Mesenchymal stem cell (in vitro differentiated cells and primary cell): ENCODE measurements around the gene FRAS1.

Experiments used
- DNase-seq: peaks from one replicate; pipeline ENCODE4 v3.0.0-alpha.2; 2013
- H2AFZ ChIP-seq: one replicate; pipeline ENCODE4 v1.6.1; 2013; ENCODE audit warnings: low read depth, mild to moderate bottlenecking, control low read depth, inconsistent platforms, low read length, moderate library complexity
- H2AK5ac ChIP-seq: 2 replicates; pipeline ENCODE4 v1.6.1; 2013; ENCODE audit warnings: low read length, moderate library complexity, mild to moderate bottlenecking, inconsistent platforms; ENCODE audit not compliant: severe bottlenecking
- H2BK120ac ChIP-seq: one replicate; pipeline ENCODE4 v1.6.1; 2013; ENCODE audit warnings: low read depth, mild to moderate bottlenecking, inconsistent platforms, low read length, moderate library complexity
- H2BK12ac ChIP-seq, 2 experiments: one replicate each; pipeline ENCODE4 v1.6.1; 2013; ENCODE audit warnings: inconsistent platforms in 2 of 2, low read length in 2 of 2, mild to moderate bottlenecking in 2 of 2, moderate library complexity in 2 of 2, control low read depth in 1 of 2
- H2BK15ac ChIP-seq: one replicate; pipeline ENCODE4 v1.6.1; 2013; ENCODE audit warnings: mild to moderate bottlenecking, low read depth, inconsistent platforms; ENCODE audit not compliant: poor library complexity, severe bottlenecking
- H2BK5ac ChIP-seq: 2 replicates; pipeline ENCODE4 v1.6.1; 2013; ENCODE audit warnings: low read depth, mild to moderate bottlenecking, low read length, control low read depth, inconsistent platforms; ENCODE audit not compliant: poor library complexity, severe bottlenecking
- H3K14ac ChIP-seq, 2 experiments: one replicate each; pipeline ENCODE4 v1.6.1; 2013; ENCODE audit warnings: inconsistent platforms in 2 of 2, low read length in 2 of 2, control low read depth in 1 of 2, mild to moderate bottlenecking in 1 of 2, moderate library complexity in 1 of 2
- H3K18ac ChIP-seq, 2 experiments: one replicate each; pipeline ENCODE4 v1.6.1; 2013; ENCODE audit warnings: inconsistent platforms in 2 of 2, low read length in 2 of 2, control low read depth in 1 of 2, low read depth in 1 of 2, mild to moderate bottlenecking in 1 of 2
- H3K23ac ChIP-seq, 2 experiments: one replicate each; pipeline ENCODE4 v1.6.1; 2013; ENCODE audit warnings: inconsistent platforms in 2 of 2, low read length in 2 of 2, mild to moderate bottlenecking in 2 of 2, moderate library complexity in 2 of 2, control low read depth in 1 of 2
- H3K27ac ChIP-seq: 2 replicates; pipeline ENCODE4 v1.5.1; 2013; ENCODE audit warnings: mild to moderate bottlenecking, moderate library complexity, low read length, control low read depth, inconsistent platforms; ENCODE audit not compliant: poor library complexity, severe bottlenecking
- H3K27me3 ChIP-seq, 2 experiments: 2 replicates each; pipeline versions ENCODE4 v1.6.1 to v1.7.0; 2013; ENCODE audit warnings: low read length in 2 of 2, mild to moderate bottlenecking in 2 of 2, moderate library complexity in 2 of 2, control low read depth in 1 of 2, inconsistent platforms in 1 of 2; ENCODE audit not compliant: control insufficient read depth in 1 of 2, insufficient read depth in 1 of 2
- H3K36me3 ChIP-seq, 2 experiments: 2 replicates each; pipeline versions ENCODE4 v1.6.1 to v1.7.0; 2013; ENCODE audit warnings: low read length in 2 of 2, control low read depth in 1 of 2, inconsistent platforms in 1 of 2, low read depth in 1 of 2, mild to moderate bottlenecking in 1 of 2; ENCODE audit not compliant: insufficient read depth in 2 of 2, control insufficient read depth in 1 of 2
- H3K4ac ChIP-seq, 2 experiments: one replicate each; pipeline ENCODE4 v1.6.1; 2013; ENCODE audit warnings: inconsistent platforms in 2 of 2, low read length in 2 of 2, mild to moderate bottlenecking in 2 of 2, moderate library complexity in 2 of 2, control low read depth in 1 of 2, low read depth in 1 of 2
- H3K4me1 ChIP-seq: 2 replicates; pipeline ENCODE4 v1.6.1; 2013; ENCODE audit warnings: low read depth, low read length, control low read depth; ENCODE audit not compliant: control insufficient read depth, insufficient read depth
- H3K4me2 ChIP-seq: 2 replicates; pipeline ENCODE4 v1.6.1; 2013; ENCODE audit warnings: low read length, mild to moderate bottlenecking, inconsistent platforms; ENCODE audit not compliant: poor library complexity, severe bottlenecking
- H3K4me3 ChIP-seq, 2 experiments: 2 replicates each; pipeline versions ENCODE4 v1.5.1 to v1.7.0; 2013; ENCODE audit warnings: low read length in 2 of 2, mild to moderate bottlenecking in 2 of 2, control low read depth in 1 of 2, low read depth in 1 of 2; ENCODE audit not compliant: insufficient read depth in 1 of 2
- H3K79me1 ChIP-seq: replicated peaks from 2 replicates; pipeline ENCODE4 v1.6.1; 2013; ENCODE audit warnings: mild to moderate bottlenecking, control low read depth, low read length, inconsistent platforms; ENCODE audit not compliant: poor library complexity, severe bottlenecking
- H3K9ac ChIP-seq: 2 replicates; pipeline ENCODE4 v1.7.0; 2013; ENCODE audit warnings: mild to moderate bottlenecking, low read length, moderate library complexity
- H3K9me3 ChIP-seq: 2 replicates; pipeline ENCODE4 v1.7.0; 2013; ENCODE audit warnings: mild to moderate bottlenecking, low read length; ENCODE audit not compliant: control insufficient read depth
- H4K8ac ChIP-seq: one replicate; pipeline ENCODE4 v1.6.1; 2013; ENCODE audit warnings: inconsistent platforms, mild to moderate bottlenecking, low read length, moderate library complexity
- H4K91ac ChIP-seq: one replicate; pipeline ENCODE4 v1.6.1; 2013; ENCODE audit warnings: mild to moderate bottlenecking, low read length, inconsistent platforms
- WGBS: methylation state at CpG from one replicate; pipeline ENCODE4 v1.1.7; 2013; ENCODE audit warnings: mixed read lengths; 5-methylcytosine and 5-hydroxymethylcytosine counted together

The FRAS1 gene

GRCh38 chr4:78058591-78059523, 1.7 kb downstream of the FRAS1 start:
- Histone ChIP-seq H2AK5ac (no peak overlapping the region), H3K4me2 (peak overlapping the region; percentile 99), H3K14ac (no peak overlapping the region), H4K8ac (no peak overlapping the region), H2BK12ac (no peak overlapping the region), H3K36me3 (no peaks in the 10 kb centered on the region), H3K9ac (peak overlapping the region; percentile 92), H3K4ac (no peak overlapping the region), H2BK5ac (no peak overlapping the region), H3K18ac (no peak overlapping the region), H3K9me3 (no peaks in the 10 kb centered on the region), H3K27ac (peak overlapping the region; percentile 21), H3K27me3 (no peaks in the 10 kb centered on the region), H3K23ac (peak overlapping the region in 1 of 2 experiments; percentile 72), H4K91ac (no peak overlapping the region), H3K4me3 (peak overlapping the region; percentile 62 to 89), H2AFZ (peak overlapping the region; percentile 82), H2BK120ac (no peak overlapping the region), H2BK15ac (no peak overlapping the region), H3K4me1 (peaks cover 16% of the 10 kb centered on the region), H3K79me1 (peaks cover 5% of the 10 kb centered on the region)
- WGBS, result under 1% methylated on average over 45 of the region's 54 CpGs
- peak; percentile 36 for DNase-seq

- H3K4me2 ChIP-seq, result peak overlapping the region; percentile 99
- no peaks in the 10 kb centered on the region for H3K36me3 ChIP-seq
- H3K4me1 ChIP-seq, result peaks cover 16% of the 10 kb centered on the region
- no peak overlapping the region for H3K14ac ChIP-seq
- no peaks in the 10 kb centered on the region for H3K27me3 ChIP-seq
- no peak overlapping the region for H3K23ac ChIP-seq
- H3K27ac ChIP-seq, result no peak overlapping the region
- peak overlapping the region; percentile 92 for H3K9ac ChIP-seq
- WGBS, result under 1% methylated on average over 7 of the region's 7 CpGs
- no peak overlapping the region for H3K4ac ChIP-seq
- no peak overlapping the region for H3K18ac ChIP-seq
- no peak overlapping the region for H2AK5ac ChIP-seq
- no peak overlapping the region for H2BK12ac ChIP-seq
- no peak overlapping the region for H2BK120ac ChIP-seq
- peak; percentile 79 for DNase-seq
- H2BK15ac ChIP-seq, result no peak overlapping the region
- H4K91ac ChIP-seq, result no peak overlapping the region
- H4K8ac ChIP-seq, result no peak overlapping the region
- peak overlapping the region in 1 of 2 experiments; percentile 89 for H3K4me3 ChIP-seq
- H2BK5ac ChIP-seq, result peak overlapping the region; percentile 44
- no peak overlapping the region for H2AFZ ChIP-seq
- H3K79me1 ChIP-seq, result peaks cover 5% of the 10 kb centered on the region
- H3K9me3 ChIP-seq, result no peaks in the 10 kb centered on the region
Observed at GRCh38 chr4:78059524-78059889, 2.4 kb downstream of the FRAS1 start.

- no CpG with 5 or more reads among the region's 1 CpG for WGBS
- no peak overlapping the region for H3K4ac ChIP-seq
- H3K4me3 ChIP-seq, result no peak overlapping the region
- peaks cover 16% of the 10 kb centered on the region for H3K4me1 ChIP-seq
- H2AFZ ChIP-seq, result no peak overlapping the region
- no peak overlapping the region for H2BK15ac ChIP-seq
- H3K4me2 ChIP-seq, result no peak overlapping the region
- H3K14ac ChIP-seq, result no peak overlapping the region
- H3K27me3 ChIP-seq, result no peaks in the 10 kb centered on the region
- H4K91ac ChIP-seq, result no peak overlapping the region
- no peak overlapping the region for H3K27ac ChIP-seq
- no peak overlapping the region for H2BK120ac ChIP-seq
- H3K9ac ChIP-seq, result no peak overlapping the region
- H2BK12ac ChIP-seq, result no peak overlapping the region
- no peak for DNase-seq
- no peak overlapping the region for H4K8ac ChIP-seq
- no peak overlapping the region for H2AK5ac ChIP-seq
- H3K36me3 ChIP-seq, result no peaks in the 10 kb centered on the region
- no peak overlapping the region for H3K18ac ChIP-seq
- H3K9me3 ChIP-seq, result no peaks in the 10 kb centered on the region
- H3K23ac ChIP-seq, result no peak overlapping the region
- H2BK5ac ChIP-seq, result no peak overlapping the region
- peaks cover 5% of the 10 kb centered on the region for H3K79me1 ChIP-seq
Observed at GRCh38 chr4:78059938-78060337, 2.8 kb downstream of the FRAS1 start.

- H3K9me3 ChIP-seq, result no peaks in the 10 kb centered on the region
- H2BK15ac ChIP-seq, result no peak overlapping the region
- no peaks in the 10 kb centered on the region for H3K36me3 ChIP-seq
- H4K91ac ChIP-seq, result no peak overlapping the region
- no peak overlapping the region for H3K4me3 ChIP-seq
- 95% methylated on average over 2 of the region's 2 CpGs for WGBS
- no peak overlapping the region for H2BK12ac ChIP-seq
- H3K9ac ChIP-seq, result no peak overlapping the region
- H3K23ac ChIP-seq, result no peak overlapping the region
- H4K8ac ChIP-seq, result no peak overlapping the region
- peaks cover 7% of the 10 kb centered on the region for H3K4me1 ChIP-seq
- peaks cover 5% of the 10 kb centered on the region for H3K79me1 ChIP-seq
- H2AFZ ChIP-seq, result no peak overlapping the region
- H3K27me3 ChIP-seq, result no peaks in the 10 kb centered on the region
- H3K4me2 ChIP-seq, result no peak overlapping the region
- H3K14ac ChIP-seq, result no peak overlapping the region
- H2AK5ac ChIP-seq, result no peak overlapping the region
- no peak for DNase-seq
- no peak overlapping the region for H3K27ac ChIP-seq
- H2BK120ac ChIP-seq, result no peak overlapping the region
- H2BK5ac ChIP-seq, result no peak overlapping the region
- no peak overlapping the region for H3K18ac ChIP-seq
- H3K4ac ChIP-seq, result no peak overlapping the region
Observed at GRCh38 chr4:78061939-78062570, 4.9 kb downstream of the FRAS1 start.
